GM19395 (cell line): ENCODE data around the gene KLHL17.

Source experiments
- ATAC-seq: cut with Tn5 transposase; IDR thresholded peaks from one replicate; pipeline ENCODE4 v1.9.1; 2021; ENCODE audit warnings: mild to moderate bottlenecking, moderate library complexity; ENCODE audit not compliant: unreplicated experiment

KLHL17 gene

GRCh38 chr1:921011-921837 is 39.2 kb upstream of the KLHL17 start:
- no peak for ATAC-seq

GRCh38 chr1:923131-923990 is 37.0 kb upstream of the KLHL17 start, which contains the start of gene SAMD11:
SAMD11 (plus strand) TSS chr1:923923; CDS start chr1:924432, 509 bp downstream.
- ATAC-seq: no peak

GRCh38 chr1:923991-924655 is 36.3 kb upstream of the KLHL17 start:
- ATAC-seq: no peak

- ATAC-seq: no peak
Measured at GRCh38 chr1:924656-925560, 35.5 kb upstream of the KLHL17 start.

GRCh38 chr1:925561-926421 is 34.6 kb upstream of the KLHL17 start:
- ATAC-seq: no peak

GRCh38 chr1:927234-927633 is 33.1 kb upstream of the KLHL17 start:
- ATAC-seq: no peak

- no peak for ATAC-seq
Measured at GRCh38 chr1:927748-928147, 32.6 kb upstream of the KLHL17 start.

DNA sequence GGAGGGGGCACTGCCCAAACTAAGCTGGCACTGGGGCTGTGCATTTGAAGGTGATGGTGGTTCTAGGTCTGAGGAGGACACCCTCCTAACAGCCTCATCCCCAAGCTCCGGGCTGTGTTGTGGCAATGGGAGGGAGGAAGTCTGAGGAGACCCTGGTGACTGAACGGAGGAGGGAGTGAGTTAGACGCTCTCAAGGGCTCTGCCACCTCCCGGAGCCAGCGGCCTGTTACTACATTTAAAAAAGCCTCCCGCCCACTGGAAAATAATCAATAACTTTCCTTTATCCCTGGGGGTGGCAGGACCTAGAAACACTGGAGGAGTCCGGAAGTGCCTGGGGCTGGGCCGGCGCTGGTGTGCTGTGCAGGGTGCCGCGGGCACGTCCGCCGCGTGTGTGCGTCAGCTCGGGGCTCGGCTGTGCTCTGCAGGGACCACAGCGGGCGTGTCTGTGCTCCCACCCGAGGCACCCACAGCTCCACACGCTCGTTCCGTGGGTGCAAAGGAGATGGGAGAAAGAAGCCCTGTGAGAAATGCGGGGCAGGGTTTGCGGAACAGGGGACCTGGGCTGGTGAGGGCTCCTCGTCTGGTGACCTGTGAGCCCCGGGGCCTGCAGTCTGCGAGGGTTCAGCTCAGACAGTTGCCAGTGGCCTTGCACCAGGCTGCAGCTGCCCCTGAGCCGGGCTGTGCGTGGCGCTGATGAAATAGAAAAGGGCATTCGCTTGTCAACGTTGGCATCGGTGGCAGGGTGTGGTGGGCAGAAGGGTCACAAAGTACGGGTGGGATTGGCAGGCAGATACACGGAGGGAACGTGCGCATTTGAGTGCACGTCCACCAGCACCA is 31.3 kb upstream of the KLHL17 start:
- ATAC-seq: no peak

- no peak for ATAC-seq
Measured at GRCh38 chr1:929712-930632, 30.4 kb upstream of the KLHL17 start.

DNA sequence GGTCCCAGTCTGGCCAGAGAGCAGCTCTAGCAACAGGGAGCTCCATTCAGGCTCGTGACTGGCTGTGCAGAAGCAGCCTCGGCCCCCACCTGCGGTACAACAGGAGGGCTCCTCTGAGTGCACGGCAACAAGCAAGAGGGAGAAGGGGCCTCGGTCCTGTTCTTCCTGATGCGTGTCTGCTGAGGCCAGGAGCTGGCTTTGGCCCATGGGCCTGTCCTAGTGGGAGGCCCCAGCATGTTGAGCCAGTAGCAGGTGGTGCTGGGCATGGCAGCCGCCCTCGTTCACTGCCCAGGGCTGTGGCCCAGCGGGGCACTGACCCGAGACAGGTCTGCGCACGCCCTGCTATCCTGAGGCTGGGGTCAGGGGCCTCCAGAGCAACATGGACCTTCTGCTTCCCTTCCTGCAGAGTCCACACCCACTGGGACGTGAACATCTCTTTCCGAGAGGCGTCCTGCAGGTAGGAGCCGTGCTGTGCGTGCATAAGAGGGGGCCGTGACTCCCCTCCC is 29.7 kb upstream of the KLHL17 start:
- ATAC-seq: no peak

DNA sequence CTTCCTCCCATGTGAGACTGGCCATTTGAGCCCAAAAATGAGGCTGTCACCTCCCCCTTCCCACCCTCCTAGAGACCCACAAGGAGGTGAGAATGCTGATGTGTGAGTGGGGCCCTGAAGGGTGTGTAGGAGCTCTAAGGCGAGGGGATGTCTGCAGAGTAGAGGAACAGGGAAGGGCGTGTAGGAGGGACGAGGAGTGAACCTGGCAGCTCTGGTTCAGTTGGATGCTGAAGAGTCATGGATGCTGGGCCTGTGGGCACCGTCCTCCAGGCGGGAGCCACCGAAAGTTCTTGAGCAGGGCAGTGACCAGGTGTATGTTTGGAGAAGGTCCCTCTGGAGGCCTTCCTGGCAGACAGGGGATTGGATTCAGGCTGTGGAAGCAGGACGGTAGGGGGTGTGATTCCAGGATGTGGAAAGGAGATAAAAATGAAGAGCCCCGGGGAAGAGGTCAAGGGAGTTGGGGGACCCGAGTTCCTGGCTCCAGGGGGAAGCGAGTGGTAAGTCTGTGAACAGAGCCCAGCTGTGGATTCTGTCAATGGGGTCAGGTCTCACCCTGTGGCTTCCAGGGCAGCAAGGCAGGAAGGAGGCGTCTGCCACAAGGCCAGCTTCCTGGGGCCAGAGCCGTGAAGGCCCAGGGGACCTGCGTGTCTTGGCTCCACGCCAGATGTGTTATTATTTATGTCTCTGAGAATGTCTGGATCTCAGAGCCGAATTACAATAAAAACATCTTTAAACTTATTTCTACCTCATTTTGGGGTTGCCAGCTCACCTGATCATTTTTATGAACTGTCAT is 28.8 kb upstream of the KLHL17 start:
- ATAC-seq: no peak

- ATAC-seq: no peak
Measured at GRCh38 chr1:932173-932510, 28.2 kb upstream of the KLHL17 start.

GRCh38 chr1:932776-933602 is 27.4 kb upstream of the KLHL17 start:
- no peak for ATAC-seq

- ATAC-seq: no peak
Measured at GRCh38 chr1:933603-933940, 26.8 kb upstream of the KLHL17 start.

DNA sequence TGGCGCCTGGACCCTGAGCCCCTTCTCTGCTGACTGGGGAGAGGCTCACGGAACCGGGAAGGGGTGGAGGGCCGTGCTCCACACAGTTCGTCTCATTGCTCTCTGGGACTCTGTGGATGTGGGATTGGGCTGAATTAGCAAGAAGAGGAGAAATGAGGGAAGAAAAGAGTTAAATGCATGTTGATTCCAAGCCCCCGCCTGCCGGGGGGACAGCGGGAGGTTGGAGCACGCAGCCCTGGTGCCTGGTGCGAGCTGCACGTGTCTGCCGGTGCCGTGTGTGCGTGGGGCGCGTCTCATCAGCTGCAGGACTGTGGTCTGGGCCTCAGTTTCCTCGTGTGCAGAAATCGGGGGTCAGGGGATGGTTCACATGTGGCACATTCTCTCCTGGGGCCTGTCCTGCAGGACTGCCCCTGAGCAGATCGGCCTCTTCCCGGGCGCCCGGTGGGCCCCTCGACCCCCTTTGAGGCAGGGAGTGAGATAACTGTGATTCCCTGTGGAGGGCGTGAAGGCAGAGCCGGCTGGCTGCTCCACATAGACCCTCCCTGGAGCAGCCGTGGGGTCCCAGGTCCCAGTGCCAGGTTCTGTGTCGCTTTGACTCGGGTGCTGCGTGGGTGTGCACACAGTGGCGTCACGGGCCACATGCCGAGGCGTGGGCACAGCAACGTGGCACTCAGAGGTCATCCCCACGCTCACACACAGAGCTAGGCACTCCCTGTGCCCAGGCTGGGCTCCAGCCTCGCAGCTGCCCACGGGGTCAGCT is 25.2 kb upstream of the KLHL17 start:
- no peak for ATAC-seq
